ENCODE measurements around the gene ARHGAP22.

ARHGAP22 gene

DNA sequence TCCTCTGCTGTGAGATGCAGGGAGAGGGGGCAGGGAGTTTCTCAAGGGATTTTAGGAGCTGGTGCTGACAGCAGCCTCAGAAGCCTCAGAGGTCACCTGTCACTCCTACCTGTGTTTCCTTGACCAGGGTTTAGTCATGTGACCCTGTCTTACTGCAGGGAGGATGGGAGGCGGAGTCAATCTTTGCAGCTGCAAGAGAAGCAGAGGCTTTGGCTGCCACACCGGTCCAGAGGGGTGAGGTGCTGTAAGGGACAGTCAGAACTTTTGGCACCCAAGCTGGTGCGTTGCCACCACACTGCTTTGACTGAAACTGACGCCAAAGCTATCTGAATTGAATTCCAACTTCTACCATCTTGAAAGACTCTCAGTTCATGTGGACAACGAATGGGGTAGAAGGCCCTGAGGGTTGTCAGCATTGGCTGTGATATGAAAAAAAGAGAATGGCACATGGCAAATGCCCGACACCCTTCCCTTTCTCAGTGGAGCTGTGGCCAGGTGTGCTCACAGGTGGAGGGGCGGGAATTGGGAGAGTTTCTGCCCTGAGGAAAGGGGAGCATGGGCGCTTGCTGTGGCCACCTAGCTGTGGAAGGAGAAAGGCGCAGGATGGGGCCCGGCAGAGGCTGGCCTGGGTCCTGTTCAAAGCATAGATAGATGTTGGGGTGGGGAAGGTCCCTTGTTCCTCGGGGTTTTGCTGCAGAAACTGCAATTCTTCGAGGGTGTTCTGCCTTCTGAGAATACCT, 69.3 kb downstream of the ARHGAP22 start:
- Mint-ChIP-seq H3K4me1 (ENCODE audit: low read depth) (no peaks in the 10 kb centered on the region), H3K27me3 (ENCODE audit: low read depth) (no peaks in the 10 kb centered on the region), H3K27ac (no peak overlapping the region), H3K4me3 (no peak overlapping the region), H3K36me3 (ENCODE audit: low read depth) (no peaks in the 10 kb centered on the region), H3K9me3 (no peaks in the 10 kb centered on the region)

DNA sequence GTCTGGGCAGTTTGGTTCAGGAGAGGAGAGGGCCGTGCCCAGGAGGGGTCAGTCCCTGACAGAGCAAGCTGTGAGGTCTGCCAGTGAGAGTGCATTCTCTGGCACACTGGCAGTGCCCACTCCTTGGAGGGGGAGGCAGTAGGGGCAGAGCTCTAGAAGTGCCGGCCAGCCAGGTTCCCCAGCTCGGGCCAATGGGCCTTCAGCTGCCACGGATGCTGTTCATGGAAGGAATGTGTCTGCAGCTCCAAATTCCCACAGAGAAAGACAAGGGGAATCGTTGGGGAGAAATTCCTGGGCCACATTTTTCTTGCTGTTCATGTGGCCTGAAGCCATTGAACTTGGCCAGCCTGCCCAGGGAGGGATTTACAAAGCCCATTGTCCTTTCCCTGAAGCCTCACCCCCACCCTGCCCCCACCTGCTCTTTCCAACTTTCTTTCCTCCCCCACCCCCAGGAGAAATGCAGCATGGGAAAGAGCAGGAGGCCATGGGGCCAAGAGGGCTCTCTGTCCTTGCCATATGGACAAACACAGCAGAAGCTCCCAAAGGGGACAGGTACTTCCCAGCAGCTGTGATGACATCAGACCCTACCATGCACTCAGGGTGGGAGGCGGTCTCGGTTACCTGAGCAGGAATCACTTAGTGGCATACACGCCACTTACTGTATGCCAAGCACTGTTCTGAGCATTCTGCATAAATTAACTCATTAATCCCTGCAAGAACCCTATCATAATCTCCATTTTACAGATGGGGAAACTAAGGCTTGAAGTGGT, 70.7 kb downstream of the ARHGAP22 start:
- no peak overlapping the region for H3K4me3 Mint-ChIP-seq
- H3K9me3 Mint-ChIP-seq = no peaks in the 10 kb centered on the region
- H3K4me1 Mint-ChIP-seq (ENCODE audit: low read depth) = no peaks in the 10 kb centered on the region
- H3K27ac Mint-ChIP-seq = no peak overlapping the region
- no peaks in the 10 kb centered on the region for H3K27me3 Mint-ChIP-seq (ENCODE audit: low read depth)
- no peaks in the 10 kb centered on the region for H3K36me3 Mint-ChIP-seq (ENCODE audit: low read depth)

- H3K36me3 Mint-ChIP-seq (ENCODE audit: low read depth) = no peaks in the 10 kb centered on the region
- no peak overlapping the region for H3K27ac Mint-ChIP-seq
- no peaks in the 10 kb centered on the region for H3K4me1 Mint-ChIP-seq (ENCODE audit: low read depth)
- no peaks in the 10 kb centered on the region for H3K9me3 Mint-ChIP-seq
- H3K4me3 Mint-ChIP-seq = no peak overlapping the region
- peaks cover 3% of the 10 kb centered on the region for H3K27me3 Mint-ChIP-seq (ENCODE audit: low read depth)
Observed at GRCh38 chr10:48533540-48533939, 71.3 kb downstream of the ARHGAP22 start.

DNA sequence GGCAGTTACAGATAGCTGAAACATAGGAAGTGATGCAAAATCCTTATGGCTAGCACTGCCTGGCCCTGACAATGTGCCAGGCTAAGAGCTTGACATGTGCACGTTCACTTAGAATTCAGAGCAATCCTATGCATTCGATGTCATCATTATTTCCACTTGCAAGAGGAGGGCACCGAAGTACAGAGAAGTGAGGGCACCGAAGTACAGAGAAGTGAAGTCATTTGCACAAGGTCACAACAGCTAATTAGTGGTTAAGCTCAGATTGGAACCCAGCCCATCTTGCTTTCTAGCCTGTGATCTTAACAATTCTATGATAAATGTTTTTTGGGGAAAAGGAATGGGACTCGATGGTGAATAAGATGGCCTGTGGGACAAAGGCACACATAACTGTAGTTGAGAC, 73.4 kb downstream of the ARHGAP22 start:
- Mint-ChIP-seq H3K27ac (no peak overlapping the region), H3K4me3 (no peak overlapping the region), H3K9me3 (no peaks in the 10 kb centered on the region), H3K4me1 (ENCODE audit: low read depth) (no peaks in the 10 kb centered on the region), H3K36me3 (ENCODE audit: low read depth) (no peaks in the 10 kb centered on the region), H3K27me3 (ENCODE audit: low read depth) (peaks cover 7% of the 10 kb centered on the region)

GRCh38 chr10:48529331-48529730, 75.5 kb downstream of the ARHGAP22 start:
- H3K9me3 Mint-ChIP-seq = no peaks in the 10 kb centered on the region
- H3K4me3 Mint-ChIP-seq = no peak overlapping the region
- no peaks in the 10 kb centered on the region for H3K4me1 Mint-ChIP-seq (ENCODE audit: low read depth)
- no peaks in the 10 kb centered on the region for H3K36me3 Mint-ChIP-seq (ENCODE audit: low read depth)
- no peak overlapping the region for H3K27ac Mint-ChIP-seq
- H3K27me3 Mint-ChIP-seq (ENCODE audit: low read depth) = peaks cover 28% of the 10 kb centered on the region

DNA sequence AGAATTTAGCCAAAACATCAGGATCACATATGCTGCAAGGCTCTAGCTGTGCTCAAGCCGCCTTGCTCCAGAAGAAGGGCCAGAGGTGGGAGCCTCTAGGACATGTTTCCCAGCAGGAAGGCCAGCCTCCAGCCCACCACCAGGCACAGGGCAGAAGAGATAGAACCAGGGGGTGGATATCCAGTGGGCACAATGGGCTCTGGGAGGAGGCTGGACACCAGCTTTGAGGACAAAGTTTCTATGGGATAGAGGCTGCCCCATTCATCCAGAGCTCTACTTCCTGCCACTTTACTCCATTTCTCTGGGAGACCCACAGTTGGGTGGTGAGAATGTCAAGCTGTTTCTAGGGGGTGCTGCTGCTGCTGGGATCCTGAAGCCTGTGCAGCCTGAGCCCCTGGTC, 77.1 kb downstream of the ARHGAP22 start:
- Mint-ChIP-seq H3K36me3 (ENCODE audit: low read depth) (no peaks in the 10 kb centered on the region), H3K27ac (no peak overlapping the region), H3K27me3 (ENCODE audit: low read depth) (peaks cover 33% of the 10 kb centered on the region), H3K9me3 (no peaks in the 10 kb centered on the region), H3K4me3 (no peak overlapping the region), H3K4me1 (ENCODE audit: low read depth) (no peaks in the 10 kb centered on the region)

DNA sequence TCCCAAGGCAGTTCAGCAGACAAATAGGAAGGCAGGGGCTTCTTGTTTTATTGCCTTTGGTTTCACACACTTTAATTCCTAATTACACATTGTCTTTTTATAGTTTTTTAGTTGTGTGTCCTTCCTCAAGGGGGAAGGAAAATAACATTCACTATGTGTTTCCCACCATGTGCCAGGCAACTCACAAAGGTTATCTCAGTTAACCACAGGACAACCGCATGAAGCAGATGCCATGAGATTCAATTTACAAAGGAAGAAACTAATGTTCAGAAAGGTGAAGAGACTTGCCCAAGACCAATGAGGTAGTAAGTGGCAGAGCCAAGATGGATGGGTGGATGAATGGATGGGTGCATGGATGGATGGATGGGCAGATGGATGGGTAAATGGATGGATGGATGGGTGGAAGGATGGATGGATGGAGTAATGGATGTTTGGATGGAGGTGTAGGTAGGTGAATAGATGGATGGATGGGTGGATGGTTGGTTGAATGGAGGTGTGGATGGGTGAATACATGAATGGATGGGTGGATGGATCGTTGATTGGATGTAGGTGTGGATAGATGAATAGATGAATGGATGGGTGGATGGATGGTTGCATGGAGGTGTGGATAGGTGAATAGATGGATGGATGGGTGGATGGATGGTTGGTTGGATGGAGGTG, 77.9 kb downstream of the ARHGAP22 start:
- Mint-ChIP-seq H3K36me3 (ENCODE audit: low read depth) (no peaks in the 10 kb centered on the region), H3K27me3 (ENCODE audit: low read depth) (peaks cover 38% of the 10 kb centered on the region), H3K4me1 (ENCODE audit: low read depth) (no peaks in the 10 kb centered on the region), H3K4me3 (no peak overlapping the region), H3K9me3 (no peaks in the 10 kb centered on the region), H3K27ac (no peak overlapping the region)

GRCh38 chr10:48526011-48526821, 78.7 kb downstream of the ARHGAP22 start:
- Mint-ChIP-seq H3K4me1 (ENCODE audit: low read depth) (no peaks in the 10 kb centered on the region), H3K4me3 (no peak overlapping the region), H3K27ac (no peak overlapping the region), H3K36me3 (ENCODE audit: low read depth) (no peaks in the 10 kb centered on the region), H3K27me3 (ENCODE audit: low read depth) (peaks cover 46% of the 10 kb centered on the region), H3K9me3 (no peaks in the 10 kb centered on the region)

- Mint-ChIP-seq H3K9me3 (no peaks in the 10 kb centered on the region), H3K4me3 (no peak overlapping the region), H3K36me3 (ENCODE audit: low read depth) (no peaks in the 10 kb centered on the region), H3K27ac (no peak overlapping the region), H3K27me3 (ENCODE audit: low read depth) (peaks cover 57% of the 10 kb centered on the region), H3K4me1 (ENCODE audit: low read depth) (no peaks in the 10 kb centered on the region)
Observed at GRCh38 chr10:48525113-48525512, 79.8 kb downstream of the ARHGAP22 start.

DNA sequence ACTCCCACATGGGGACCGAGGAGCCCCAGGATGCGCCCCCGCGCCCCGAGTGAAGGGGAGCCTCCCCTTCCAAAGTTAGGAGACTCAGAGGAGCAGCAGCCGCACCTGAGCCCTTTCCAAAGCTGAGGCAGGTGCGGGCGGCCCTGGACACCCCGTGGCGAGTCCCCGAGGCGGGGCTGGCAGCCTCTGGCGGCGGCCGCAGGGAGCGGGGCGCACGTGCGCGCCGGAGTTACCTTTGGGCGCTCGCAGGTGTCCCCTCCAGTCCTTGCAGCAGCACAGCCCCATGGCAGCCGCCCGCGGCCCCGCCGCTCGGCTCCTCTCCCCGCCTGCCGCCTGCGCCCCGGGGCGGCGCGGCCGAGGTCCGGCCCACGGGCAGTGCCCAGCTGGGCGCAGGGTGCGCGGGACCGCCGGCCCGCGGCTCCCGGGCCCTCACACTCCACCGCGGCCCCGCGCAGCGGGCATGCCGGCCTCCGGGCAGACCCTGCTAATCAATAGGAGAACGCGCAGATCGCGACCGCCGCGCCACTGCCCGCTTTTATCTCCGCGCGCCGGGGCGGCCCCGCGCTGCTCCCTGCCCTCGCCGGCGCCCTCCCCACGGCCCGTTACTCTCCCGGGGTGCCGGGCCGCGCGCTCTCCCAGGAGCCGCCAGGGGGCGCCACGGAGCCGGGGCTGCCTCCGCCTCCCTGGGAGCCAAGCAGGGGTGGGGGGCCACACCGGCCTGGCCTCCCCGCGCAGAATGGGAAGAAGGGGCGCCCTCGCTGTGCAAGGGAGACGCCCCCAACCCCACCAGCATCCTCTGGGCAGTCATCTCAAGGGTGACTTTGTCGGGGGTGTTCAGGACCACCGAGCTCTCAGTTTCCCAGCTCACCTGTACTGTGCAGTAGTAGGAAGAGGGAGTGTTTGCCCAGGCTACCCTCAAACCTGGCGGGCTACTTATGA, 80.8 kb downstream of the ARHGAP22 start:
- Mint-ChIP-seq H3K27me3 (ENCODE audit: low read depth) (peaks cover 65% of the 10 kb centered on the region), H3K36me3 (ENCODE audit: low read depth) (no peaks in the 10 kb centered on the region), H3K9me3 (no peaks in the 10 kb centered on the region), H3K27ac (no peak overlapping the region), H3K4me1 (ENCODE audit: low read depth) (no peaks in the 10 kb centered on the region), H3K4me3 (no peak overlapping the region)

DNA sequence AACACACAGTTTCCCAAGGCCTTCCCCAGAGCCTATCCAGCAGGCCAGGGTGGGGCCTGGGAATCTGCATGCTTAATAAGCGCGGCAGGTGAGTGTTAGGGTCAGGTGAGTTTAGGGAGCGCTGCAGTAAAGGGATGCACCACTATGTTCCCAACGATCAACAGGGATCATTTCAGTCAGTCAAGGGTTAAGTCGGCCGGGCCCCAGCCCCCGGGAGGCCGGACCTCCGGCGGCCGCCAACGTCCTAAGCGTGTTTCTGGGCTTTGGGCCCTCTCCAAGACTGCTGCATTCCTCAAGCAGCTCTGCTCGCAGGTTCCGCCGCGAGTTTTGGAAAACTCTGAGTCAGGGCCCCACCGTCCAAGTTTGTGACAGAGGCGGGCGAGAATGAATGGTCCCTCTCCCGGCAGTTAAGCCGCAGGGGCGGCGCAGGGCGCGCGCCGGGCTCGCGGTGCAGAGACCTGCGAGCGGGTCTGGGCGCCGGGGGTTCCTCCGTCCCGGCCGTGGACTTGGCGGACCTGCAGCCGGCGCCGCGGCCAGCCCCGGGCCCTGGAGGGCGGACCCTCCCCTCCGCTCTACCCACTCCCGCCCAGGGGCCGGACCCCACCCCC, 81.6 kb downstream of the ARHGAP22 start:
- no peak overlapping the region for H3K4me3 Mint-ChIP-seq
- H3K36me3 Mint-ChIP-seq (ENCODE audit: low read depth) = no peaks in the 10 kb centered on the region
- no peak overlapping the region for H3K27ac Mint-ChIP-seq
- H3K4me1 Mint-ChIP-seq (ENCODE audit: low read depth) = no peaks in the 10 kb centered on the region
- peaks cover 62% of the 10 kb centered on the region for H3K27me3 Mint-ChIP-seq (ENCODE audit: low read depth)
- H3K9me3 Mint-ChIP-seq = no peaks in the 10 kb centered on the region

DNA sequence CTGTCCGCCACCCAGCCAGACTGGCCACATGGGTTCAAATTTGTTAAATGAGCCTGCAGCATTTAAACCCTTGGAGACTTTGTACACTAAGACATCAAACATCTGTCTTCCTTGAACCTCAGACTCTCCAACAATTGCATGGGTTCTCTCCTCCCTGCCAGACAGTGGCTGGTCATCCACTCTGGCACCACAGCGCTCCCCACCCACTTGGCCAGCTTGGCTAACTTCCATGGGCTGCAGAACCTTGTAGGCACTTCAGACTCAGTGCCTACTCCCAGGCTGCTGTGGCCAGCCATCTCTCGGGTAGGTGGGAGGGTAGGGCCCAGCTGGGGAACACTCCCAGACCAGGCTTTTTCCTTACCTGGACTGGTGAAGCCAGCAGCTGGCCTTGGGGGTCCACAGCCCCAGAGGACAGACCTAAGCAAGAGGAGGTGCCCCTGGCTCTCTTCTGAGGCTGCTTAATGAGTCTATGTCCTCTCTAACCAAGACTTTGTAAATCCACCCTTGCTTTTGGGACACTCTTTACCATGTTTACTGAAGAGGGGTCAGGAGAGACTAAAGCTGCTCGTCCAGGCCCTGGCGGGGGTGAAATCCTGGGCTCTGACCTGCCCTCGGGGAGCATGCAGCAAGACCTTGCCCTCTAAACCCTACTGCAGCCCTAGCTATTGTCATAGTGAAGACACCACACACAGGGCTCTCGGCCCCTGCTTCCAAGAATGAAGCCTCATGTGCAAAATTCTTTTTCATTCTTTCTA, 82.7 kb downstream of the ARHGAP22 start:
- Mint-ChIP-seq H3K4me3 (no peak overlapping the region), H3K27me3 (ENCODE audit: low read depth) (peaks cover 62% of the 10 kb centered on the region), H3K27ac (no peak overlapping the region), H3K36me3 (ENCODE audit: low read depth) (no peaks in the 10 kb centered on the region), H3K9me3 (no peaks in the 10 kb centered on the region), H3K4me1 (ENCODE audit: low read depth) (no peaks in the 10 kb centered on the region)

GRCh38 chr10:48520594-48520993, 84.3 kb downstream of the ARHGAP22 start:
- H3K9me3 Mint-ChIP-seq = no peaks in the 10 kb centered on the region
- H3K36me3 Mint-ChIP-seq (ENCODE audit: low read depth) = no peaks in the 10 kb centered on the region
- no peak overlapping the region for H3K27ac Mint-ChIP-seq
- no peak overlapping the region for H3K4me3 Mint-ChIP-seq
- H3K27me3 Mint-ChIP-seq (ENCODE audit: low read depth) = peaks cover 55% of the 10 kb centered on the region
- H3K4me1 Mint-ChIP-seq (ENCODE audit: low read depth) = no peaks in the 10 kb centered on the region
